GM12801 (cell line): ENCODE data around the gene SEZ6.

Experiments used
- CTCF ChIP-seq: IDR thresholded peaks from one replicate; pipeline ENCODE4 v1.5.1; 2011; ENCODE audit warnings: control low read depth; ENCODE audit not compliant: insufficient read length; ENCODE audit errors: extremely low read depth

SEZ6 gene

GRCh38 chr17:28988475-28988874 is 17.4 kb downstream of the SEZ6 start:
- TF ChIP-seq CTCF, result no peak

DNA sequence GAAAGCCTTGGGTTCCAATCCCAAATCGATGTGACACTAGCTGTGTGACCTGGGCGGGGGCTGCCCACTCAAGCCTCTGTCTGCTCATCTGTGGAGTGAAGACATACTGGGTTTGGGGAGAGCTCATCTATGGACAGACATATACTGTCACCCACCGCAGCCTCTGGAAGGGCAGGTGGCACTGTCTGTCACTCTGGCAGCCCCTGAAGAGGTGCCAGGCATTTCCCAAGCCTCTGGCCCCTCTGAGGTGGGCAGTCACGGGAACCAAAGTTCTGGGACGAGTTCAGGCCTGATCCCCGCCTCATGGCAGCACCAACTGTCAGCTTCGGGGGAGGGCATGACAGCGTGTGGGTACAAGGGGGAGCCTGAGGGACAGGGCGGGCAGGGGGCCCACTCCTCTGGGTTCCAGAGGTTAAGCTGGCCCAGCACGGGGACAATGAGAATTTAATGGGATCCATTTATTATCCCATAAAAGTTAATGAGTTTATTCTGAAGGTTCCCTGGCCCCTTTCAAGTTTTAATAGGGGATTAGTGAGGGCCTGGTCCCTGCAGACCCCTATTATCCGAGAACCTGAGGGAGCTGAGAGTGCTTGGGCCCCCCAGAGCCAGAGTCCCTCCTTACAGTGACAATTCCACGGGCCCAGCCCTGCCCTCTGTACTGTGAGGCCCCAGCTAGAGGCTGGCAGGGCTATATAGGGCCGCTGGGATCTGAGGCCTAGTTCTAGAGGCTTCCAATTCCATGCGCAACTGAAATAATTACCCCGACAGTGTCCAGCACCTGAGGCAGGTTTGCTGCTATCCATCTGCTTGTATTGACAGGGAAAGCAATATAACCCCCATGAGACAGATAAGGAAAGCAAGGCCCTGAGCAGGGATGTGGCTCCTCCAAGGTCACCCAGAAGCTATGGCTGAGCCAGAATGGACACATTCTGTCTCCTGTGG is 18.8 kb downstream of the SEZ6 start:
- no peak for TF ChIP-seq CTCF

GRCh38 chr17:28985950-28986713 is 19.7 kb downstream of the SEZ6 start:
- TF ChIP-seq CTCF, result no peak

DNA sequence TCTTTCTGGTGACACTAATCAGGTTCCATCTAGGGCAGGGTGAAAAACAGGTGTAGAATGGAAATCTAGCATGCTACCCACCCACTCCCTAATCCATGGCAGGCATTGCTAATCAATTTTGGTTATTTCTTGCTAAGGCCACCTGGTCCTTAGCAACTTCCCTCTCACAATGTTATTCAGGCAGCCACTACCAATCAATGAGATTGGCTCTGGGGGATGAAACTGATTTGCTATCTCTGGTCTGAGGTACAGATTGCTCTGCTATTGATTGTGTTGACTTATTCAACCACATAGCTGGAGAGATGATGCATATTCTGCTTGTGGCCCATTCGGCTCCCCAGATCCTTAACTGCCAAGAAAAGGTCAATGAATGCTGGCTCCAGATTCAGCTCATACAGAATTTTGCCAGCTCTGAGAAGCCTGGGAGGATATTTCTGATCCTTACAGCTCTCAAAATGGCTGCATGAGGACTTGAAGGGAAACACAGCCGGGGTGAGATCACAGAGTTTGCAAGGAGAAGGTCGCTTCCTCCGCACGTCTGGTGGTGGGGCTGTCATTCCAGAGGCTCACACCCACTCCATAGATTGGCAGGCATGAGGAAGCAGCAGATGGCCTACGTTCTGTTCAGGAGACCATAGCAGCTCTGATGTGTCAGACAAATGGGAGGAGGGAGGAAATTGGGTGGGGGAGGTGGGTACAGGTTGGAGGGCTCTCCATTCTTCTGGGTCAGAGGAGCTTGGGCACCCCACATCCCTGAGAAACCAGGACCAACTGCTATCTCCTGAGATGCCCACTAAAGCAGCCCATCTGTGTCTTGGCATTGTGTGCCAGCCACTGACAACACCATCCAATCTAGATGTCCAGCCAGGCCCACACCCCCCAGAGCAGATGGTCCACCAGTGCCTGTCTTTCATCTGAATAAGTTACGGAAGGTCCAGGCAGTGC is 22.3 kb downstream of the SEZ6 start:
- no peak for TF ChIP-seq CTCF

GRCh38 chr17:28982131-28982793 is 23.6 kb downstream of the SEZ6 start:
- no peak for TF ChIP-seq CTCF

- TF ChIP-seq CTCF, result no peak
Observed at GRCh38 chr17:28978356-28978964, 27.4 kb downstream of the SEZ6 start.
